ENCODE data around the gene FAM20C. TPM values are rescaled to one million over a fixed set of nuclear protein-coding genes. Genes with fewer than 3 reads are reported as not detected.

FAM20C gene
- total RNA-seq, 1 experiment from 2014 or later: 62.4 TPM

- intact Hi-C loops (cut with micrococcal nuclease; ENCODE audit: unreplicated experiment) (no loop called here), in situ Hi-C loops (cut with HindIII; ENCODE audit: low pct_unique_long_range_greater_than_20kb, low sequenced_read_pairs) (no loop called here)
Measured at GRCh38 chr7:303884-304573, 111.7 kb downstream of the FAM20C start.

More at GRCh38 chr7:303884-304573, 111.7 kb downstream of the FAM20C start:
- ATAC-seq (no peak), DNase-seq (ENCODE audit: low read depth, low spot score) (no peak)
- no peaks in the 10 kb centered on the region for H3K4me1 ChIP-seq (ENCODE audit: control insufficient read depth, insufficient read depth, low read length)
- no peak overlapping the region for H3K27ac ChIP-seq (ENCODE audit: low read length)
- POLR2A ChIA-PET: no interaction called here
- H3K36me3 ChIP-seq (ENCODE audit: control insufficient read depth, insufficient read depth, low read length): no peaks in the 10 kb centered on the region
- H3K9me3 ChIP-seq (ENCODE audit: control insufficient read depth, insufficient read depth, low read depth, low read length): 0 out of 2 replicates have a peak, but pooled peaks cover 2% of the 10 kb centered on the region
- BruUV-seq (replicated peaks): no TSS peak
- CTCF ChIA-PET: no interaction called here
- no peak for TF ChIP-seq TCF7L2 (IDR thresholded peaks at IDR 0.05; ENCODE audit: low read depth, low read length)
- TF ChIP-seq POLR2AphosphoS5 (IDR thresholded peaks at IDR 0.05; ENCODE audit: low read depth, low read length): no peak
- no peak for TF ChIP-seq CTCF (IDR thresholded peaks at IDR 0.05)
- no peak for TF ChIP-seq REST (IDR thresholded peaks at IDR 0.05; ENCODE audit: insufficient read depth in 1 of 2, low read depth in 2 of 2, low read length in 1 of 2)
- no peak for TF ChIP-seq SIN3A (IDR thresholded peaks at IDR 0.05; ENCODE audit: borderline replicate concordance, insufficient read depth, low read depth, low read length)
- no peaks in the 10 kb centered on the region for H3K27me3 ChIP-seq (ENCODE audit: control insufficient read depth, insufficient read depth, low read length)
- H3K4me3 ChIP-seq (ENCODE audit: low read depth in 2 of 2, low read length in 2 of 2): no peak overlapping the region

All from Panc1 (cell line).